ENCODE data around the gene COL6A3. TPM values are rescaled to one million over a fixed set of nuclear protein-coding genes. Genes with fewer than 3 reads are reported as not detected.

COL6A3 gene
- total RNA-seq, 2 experiments from 2014 or later = 1.3 TPM

DNA sequence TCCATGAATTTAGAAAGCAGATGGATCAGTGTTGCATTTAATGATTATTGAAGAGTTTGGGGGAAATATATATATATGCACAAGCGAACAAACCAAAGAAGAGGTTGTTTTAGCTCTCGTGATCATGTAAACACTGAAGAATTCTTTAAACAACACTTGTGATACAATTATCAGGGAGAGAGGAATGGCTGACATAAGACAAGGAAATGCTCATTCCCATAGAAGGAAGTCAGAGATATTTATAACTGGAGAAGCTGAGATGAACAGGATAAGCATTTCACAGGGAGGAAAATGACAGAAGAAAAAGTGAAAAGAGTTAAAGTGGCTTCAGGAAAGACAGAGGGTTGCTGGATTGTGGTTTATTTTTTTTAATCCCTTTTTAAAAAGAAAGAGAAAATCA, 10.6 kb upstream of the COL6A3 start:
- Mint-ChIP-seq H3K27ac (peak overlapping the region; percentile 64), H3K9me3 (no peaks in the 10 kb centered on the region), H3K4me1 (ENCODE audit: low read depth) (peaks cover 83% of the 10 kb centered on the region), H3K27me3 (no peaks in the 10 kb centered on the region), H3K36me3 (ENCODE audit: low read depth) (no peaks in the 10 kb centered on the region), H3K4me3 (no peak overlapping the region)
- Histone ChIP-seq H3K27me3 (ENCODE audit: control insufficient read depth in 1 of 2, insufficient read depth in 2 of 2, low read length in 2 of 2) (no peaks in the 10 kb centered on the region), H3K9me3 (ENCODE audit: control insufficient read depth in 1 of 2, insufficient read depth in 1 of 2, low read length in 2 of 2) (no peaks in the 10 kb centered on the region), H3K4me3 (ENCODE audit: low read length) (no peak overlapping the region), H3K4me1 (ENCODE audit: insufficient read depth, low read length) (peaks cover 33% of the 10 kb centered on the region), H3K36me3 (ENCODE audit: insufficient read depth, low read length) (no peaks in the 10 kb centered on the region), H3K27ac (ENCODE audit: low read depth in 1 of 2, low read length in 2 of 2) (no peak overlapping the region)
- TF ChIP-seq, protein P1, sequence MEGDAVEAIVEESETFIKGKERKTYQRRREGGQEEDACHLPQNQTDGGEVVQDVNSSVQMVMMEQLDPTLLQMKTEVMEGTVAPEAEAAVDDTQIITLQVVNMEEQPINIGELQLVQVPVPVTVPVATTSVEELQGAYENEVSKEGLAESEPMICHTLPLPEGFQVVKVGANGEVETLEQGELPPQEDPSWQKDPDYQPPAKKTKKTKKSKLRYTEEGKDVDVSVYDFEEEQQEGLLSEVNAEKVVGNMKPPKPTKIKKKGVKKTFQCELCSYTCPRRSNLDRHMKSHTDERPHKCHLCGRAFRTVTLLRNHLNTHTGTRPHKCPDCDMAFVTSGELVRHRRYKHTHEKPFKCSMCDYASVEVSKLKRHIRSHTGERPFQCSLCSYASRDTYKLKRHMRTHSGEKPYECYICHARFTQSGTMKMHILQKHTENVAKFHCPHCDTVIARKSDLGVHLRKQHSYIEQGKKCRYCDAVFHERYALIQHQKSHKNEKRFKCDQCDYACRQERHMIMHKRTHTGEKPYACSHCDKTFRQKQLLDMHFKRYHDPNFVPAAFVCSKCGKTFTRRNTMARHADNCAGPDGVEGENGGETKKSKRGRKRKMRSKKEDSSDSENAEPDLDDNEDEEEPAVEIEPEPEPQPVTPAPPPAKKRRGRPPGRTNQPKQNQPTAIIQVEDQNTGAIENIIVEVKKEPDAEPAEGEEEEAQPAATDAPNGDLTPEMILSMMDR (IDR thresholded peaks at IDR 0.05) = no peak
- ATAC-seq (ENCODE audit: poor library complexity) = no peak
- DNase-seq = no peak
- ChIA-PET CTCF (interaction anchor here (7.5 kb wide), 1 partner anchor 51 kb away, joined by 127 read pairs; no protein-coding TSS in a partner anchor), POLR2A (interaction anchor here (1.1 kb wide), 1 partner anchor 51 kb away, joined by 4 read pairs; no protein-coding TSS in a partner anchor)
- intact Hi-C loops (cut with DNase I, micrococcal nuclease) = loop anchor here (2.0 to 10.0 kb wide), 3 partner anchors 16 to 272 kb away; no protein-coding TSS in a partner anchor

DNA sequence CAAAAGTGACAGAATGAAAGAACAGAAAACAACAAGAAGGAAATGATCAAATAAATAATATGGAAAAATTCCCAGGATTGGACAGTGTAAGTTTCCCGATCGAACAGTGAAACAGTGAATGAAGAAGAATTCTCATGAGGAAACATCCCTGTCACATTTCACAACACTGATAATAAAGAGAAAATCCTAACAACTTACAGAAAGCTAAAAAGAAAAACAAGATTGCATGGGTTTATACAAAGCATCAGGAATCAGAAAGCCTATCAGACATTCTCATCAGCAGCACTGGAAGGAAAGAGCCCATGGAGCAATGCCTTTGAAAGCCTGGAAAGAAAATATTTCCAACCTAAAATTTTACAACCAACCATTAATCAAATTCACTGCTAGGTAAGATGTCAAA, 9.9 kb upstream of the COL6A3 start:
- POLR2A ChIA-PET = no interaction called here
- intact Hi-C loops (cut with DNase I, micrococcal nuclease) = loop anchor here (2.0 to 10.0 kb wide), 3 partner anchors 17 to 272 kb away; no protein-coding TSS in a partner anchor
- H3K4me3 Mint-ChIP-seq = no peak overlapping the region
- no peak overlapping the region for H3K4me3 ChIP-seq (ENCODE audit: low read length)
- TF ChIP-seq, protein P1 (IDR thresholded peaks at IDR 0.05) = no peak
- H3K27me3 Mint-ChIP-seq = no peaks in the 10 kb centered on the region
- H3K9me3 Mint-ChIP-seq = no peaks in the 10 kb centered on the region
- no peak overlapping the region for H3K27ac ChIP-seq (ENCODE audit: low read depth in 1 of 2, low read length in 2 of 2)
- no peak for DNase-seq
- ATAC-seq (ENCODE audit: poor library complexity) = no peak
- H3K36me3 Mint-ChIP-seq (ENCODE audit: low read depth) = no peaks in the 10 kb centered on the region
- H3K4me1 ChIP-seq (ENCODE audit: insufficient read depth, low read length) = peaks cover 27% of the 10 kb centered on the region
- H3K36me3 ChIP-seq (ENCODE audit: insufficient read depth, low read length) = no peaks in the 10 kb centered on the region
- no peaks in the 10 kb centered on the region for H3K27me3 ChIP-seq (ENCODE audit: control insufficient read depth in 1 of 2, insufficient read depth in 2 of 2, low read length in 2 of 2)
- no peaks in the 10 kb centered on the region for H3K9me3 ChIP-seq (ENCODE audit: control insufficient read depth in 1 of 2, insufficient read depth in 1 of 2, low read length in 2 of 2)
- CTCF ChIA-PET = interaction anchor here (7.5 kb wide), 1 partner anchor 52 kb away, joined by 127 read pairs; no protein-coding TSS in a partner anchor
- H3K27ac Mint-ChIP-seq = no peak overlapping the region
- H3K4me1 Mint-ChIP-seq (ENCODE audit: low read depth) = peaks cover 76% of the 10 kb centered on the region

DNA sequence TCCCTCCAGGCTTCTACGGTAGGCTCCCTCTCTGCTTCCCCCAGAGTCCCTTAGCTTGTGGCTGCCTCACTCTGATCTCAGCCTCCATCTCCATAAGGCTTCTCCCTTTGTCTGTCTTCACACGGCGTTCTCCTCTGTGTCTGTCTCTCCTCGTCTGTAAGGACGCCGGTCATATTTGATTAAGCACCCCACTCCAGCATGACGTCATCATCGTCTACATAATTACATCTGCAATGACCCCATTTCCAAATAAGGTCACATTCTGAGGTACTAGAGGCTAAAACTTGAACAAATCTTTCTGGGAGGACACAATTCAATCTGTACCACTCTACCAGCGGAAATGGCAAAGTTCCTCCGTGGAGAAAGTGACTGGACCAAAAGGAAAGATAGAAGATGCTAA, 8.3 kb upstream of the COL6A3 start:
- intact Hi-C loops (cut with DNase I, micrococcal nuclease) = loop anchor here (5.0 to 10.0 kb wide), 2 partner anchors 152 to 270 kb away; no protein-coding TSS in a partner anchor
- H3K27ac Mint-ChIP-seq = no peak overlapping the region
- DNase-seq (no peak), ATAC-seq (ENCODE audit: poor library complexity) (no peak)
- peaks cover 61% of the 10 kb centered on the region for H3K4me1 Mint-ChIP-seq (ENCODE audit: low read depth)
- Histone ChIP-seq H3K27ac (ENCODE audit: low read depth in 1 of 2, low read length in 2 of 2) (no peak overlapping the region), H3K4me1 (ENCODE audit: insufficient read depth, low read length) (peaks cover 11% of the 10 kb centered on the region), H3K4me3 (ENCODE audit: low read length) (no peak overlapping the region), H3K9me3 (ENCODE audit: control insufficient read depth in 1 of 2, insufficient read depth in 1 of 2, low read length in 2 of 2) (no peaks in the 10 kb centered on the region), H3K36me3 (ENCODE audit: insufficient read depth, low read length) (no peaks in the 10 kb centered on the region), H3K27me3 (ENCODE audit: control insufficient read depth in 1 of 2, insufficient read depth in 2 of 2, low read length in 2 of 2) (no peaks in the 10 kb centered on the region)
- no peaks in the 10 kb centered on the region for H3K9me3 Mint-ChIP-seq
- no peaks in the 10 kb centered on the region for H3K27me3 Mint-ChIP-seq
- ChIA-PET POLR2A (interaction anchor here (0.9 to 3.9 kb wide), 9 partner anchors 8 to 53 kb away, joined by 3 to 59 read pairs (median 10); no protein-coding TSS in a partner anchor), CTCF (interaction anchor here (1.2 to 7.5 kb wide), 12 partner anchors 11 to 323 kb away, joined by 3 to 127 read pairs (median 6); no protein-coding TSS in a partner anchor)
- no peaks in the 10 kb centered on the region for H3K36me3 Mint-ChIP-seq (ENCODE audit: low read depth)
- peak overlapping the region; percentile 20 for H3K4me3 Mint-ChIP-seq
- TF ChIP-seq, protein P1 (IDR thresholded peaks at IDR 0.05) = no peak
